Sigmoid colon (tissue), 3 donors: ENCODE data around the gene CCS.

Source experiments
- CTCF ChIP-seq, 4 experiments: fragments of 450-650 bp in 3 of 4; fragments of 200-600 bp in 1 of 4; IDR thresholded peaks; one replicate each; pipeline ENCODE4 v1.5.1; 2016 to 2019; ENCODE audit warnings: antibody characterized with exemption in 4 of 4, mild to moderate bottlenecking in 3 of 4, moderate library complexity in 2 of 4
- POLR2A ChIP-seq, 2 donors: fragments of 450-650 bp; IDR thresholded peaks; one replicate each; pipeline ENCODE4 v1.6.1; 2016; ENCODE audit warnings: antibody characterized with exemption in 2 of 2, mild to moderate bottlenecking in 2 of 2, moderate library complexity in 2 of 2

- TF ChIP-seq CTCF (IDR thresholded peaks at IDR 0.05), result no peak
- no peak for TF ChIP-seq POLR2A (IDR thresholded peaks at IDR 0.05)
Measured at GRCh38 chr11:66550887-66551286, 42.1 kb upstream of the CCS start.
